HG03575 (cell line): ENCODE measurements around the gene PLXNA2.
A peak's percentile ranks its signal among the peaks of the same experiment; 100 is the strongest.

Experiments used
- ATAC-seq: cut with Tn5 transposase; IDR thresholded peaks from one replicate; pipeline ENCODE4 v1.9.1; 2021; ENCODE audit not compliant: unreplicated experiment, insufficient number of reproducible peaks, low FRiP score; ENCODE audit errors: extremely low read depth

The PLXNA2 gene

DNA sequence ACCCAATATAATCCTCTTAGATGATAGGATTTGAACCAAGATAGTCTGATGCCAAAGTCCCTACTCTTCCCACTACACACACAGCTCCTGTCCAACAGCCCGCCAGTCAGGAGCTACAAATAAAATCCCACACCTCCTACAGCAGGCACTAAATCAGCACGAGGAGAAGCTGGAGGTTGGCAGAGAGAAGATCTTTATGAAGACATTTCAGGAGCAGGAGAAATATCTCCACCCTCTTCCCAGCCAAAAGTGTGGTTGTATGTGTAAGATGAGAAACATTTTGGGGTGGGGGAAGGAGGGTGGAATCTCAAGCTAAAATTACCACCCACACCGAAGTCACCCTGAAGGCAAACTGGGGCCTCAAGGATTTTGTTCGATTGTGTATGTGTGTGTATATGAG lies 54.5 kb downstream of the PLXNA2 start:
- no peak for ATAC-seq

DNA sequence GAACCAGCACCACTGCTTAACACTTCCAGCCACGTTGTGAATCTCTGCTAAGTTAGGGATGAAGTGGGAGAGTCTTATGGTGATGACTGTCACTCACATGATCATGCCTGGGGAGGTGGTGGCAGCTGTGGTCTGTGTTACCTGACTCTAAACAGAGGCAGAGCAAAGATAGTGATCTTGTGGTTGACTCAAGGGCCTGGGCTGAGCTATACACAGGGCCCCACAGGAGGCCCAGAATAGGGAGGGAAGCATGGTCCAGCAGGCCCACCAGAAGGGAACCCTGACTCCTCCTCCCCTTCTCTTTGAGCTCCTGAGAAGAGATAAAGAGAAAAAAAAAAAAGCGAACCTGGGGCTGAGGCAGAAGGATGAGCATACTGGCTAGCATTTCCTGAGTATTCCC lies 55.0 kb downstream of the PLXNA2 start:
- ATAC-seq, result peak; percentile 62

DNA sequence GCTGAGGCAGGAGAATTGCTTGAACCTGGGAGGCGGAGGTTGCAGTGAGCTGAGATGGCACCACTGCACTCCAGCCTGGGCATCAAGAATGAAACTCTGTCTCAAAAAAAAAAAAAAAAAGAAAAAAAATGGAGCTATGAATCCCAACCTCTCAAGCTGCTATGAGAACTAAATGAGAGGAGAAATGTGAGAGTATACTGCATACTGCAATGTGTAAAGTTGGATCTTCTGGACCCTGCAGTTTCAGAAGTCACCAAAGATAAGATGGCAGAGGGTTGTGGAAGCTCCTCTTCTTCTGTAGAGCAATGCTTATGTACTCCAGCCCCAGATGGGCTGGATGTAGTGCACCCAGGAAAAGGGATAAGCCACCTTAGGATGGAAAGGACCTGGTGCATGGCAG lies 55.6 kb downstream of the PLXNA2 start:
- ATAC-seq, result no peak

DNA sequence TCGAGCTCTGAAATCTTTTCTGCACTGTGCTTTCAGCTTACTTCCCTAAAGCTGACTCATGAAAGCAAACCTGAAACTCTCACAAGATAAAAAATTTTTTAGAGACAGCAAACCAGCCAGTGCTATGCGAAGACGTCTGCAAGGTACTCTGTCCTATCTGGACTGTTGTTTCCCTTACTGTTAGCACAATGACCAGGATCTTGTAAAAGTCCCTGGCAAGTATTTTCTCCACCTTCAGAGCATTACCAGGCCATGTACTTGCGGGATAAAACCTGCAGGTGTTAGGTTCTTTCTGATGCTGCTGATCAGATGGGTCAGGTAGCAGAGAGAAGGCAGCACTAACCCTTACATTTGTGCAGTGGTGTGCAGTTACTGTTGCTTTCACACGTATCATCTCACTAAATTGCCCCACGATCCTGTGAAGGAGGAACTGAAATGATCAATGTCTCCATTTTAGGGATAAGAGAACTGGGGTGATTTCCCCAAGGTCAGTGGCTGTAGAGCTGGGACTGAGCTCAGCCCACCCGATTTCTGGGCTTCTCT lies 56.6 kb downstream of the PLXNA2 start:
- peak; percentile 49 for ATAC-seq

DNA sequence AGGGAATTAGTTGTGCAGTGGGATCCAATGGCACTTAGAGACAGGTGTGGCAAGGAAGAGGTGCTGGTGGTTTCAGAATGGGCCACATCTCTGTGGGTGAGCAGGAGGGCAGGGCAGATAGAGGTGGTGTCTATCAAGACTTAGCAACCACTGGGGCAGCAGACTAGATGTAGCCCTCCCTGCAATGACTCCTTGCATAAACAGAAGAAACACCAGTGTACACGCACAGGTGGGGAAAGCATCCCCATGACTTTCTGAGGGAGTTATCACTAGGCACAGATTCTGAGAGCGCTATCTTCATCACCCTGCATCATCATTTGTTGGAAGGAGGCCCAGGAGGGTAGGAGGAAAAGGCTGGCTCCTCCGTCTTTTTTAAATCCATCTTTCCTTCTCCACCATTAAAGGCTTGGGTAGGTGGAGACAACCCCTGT lies 58.4 kb downstream of the PLXNA2 start:
- no peak for ATAC-seq

DNA sequence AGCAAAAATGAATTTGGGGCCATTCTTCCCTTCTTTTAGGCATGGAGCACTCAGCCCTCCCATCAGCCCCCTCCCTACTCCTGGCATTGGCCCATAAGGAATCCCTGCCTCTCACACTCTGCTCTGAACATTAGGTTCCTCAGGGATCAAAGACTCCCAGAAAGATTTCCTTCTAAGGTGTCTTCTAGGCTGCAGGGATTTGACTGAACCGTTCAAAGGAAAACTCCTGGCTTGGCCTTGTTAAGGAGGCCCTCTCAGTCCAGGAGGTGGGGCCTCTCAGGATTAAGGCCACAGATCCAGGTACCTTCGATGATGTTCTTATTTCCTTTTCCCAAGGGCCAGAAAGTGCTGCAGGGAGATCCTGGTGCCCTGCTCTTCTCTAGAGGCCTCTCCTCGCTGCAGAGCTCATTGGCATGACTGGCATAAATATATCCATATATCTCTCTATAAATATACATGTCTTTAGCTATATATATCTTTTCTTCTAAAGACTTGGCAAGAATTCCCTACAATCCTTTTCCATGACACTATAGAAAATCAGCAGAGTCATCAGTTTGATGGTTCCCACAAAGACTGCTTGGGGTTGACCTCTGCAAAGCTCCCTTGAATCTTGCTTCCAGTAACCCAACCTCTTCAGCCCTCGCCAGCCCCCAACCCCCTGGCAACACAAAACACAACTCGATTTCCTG lies 59.1 kb downstream of the PLXNA2 start:
- ATAC-seq, result no peak

DNA sequence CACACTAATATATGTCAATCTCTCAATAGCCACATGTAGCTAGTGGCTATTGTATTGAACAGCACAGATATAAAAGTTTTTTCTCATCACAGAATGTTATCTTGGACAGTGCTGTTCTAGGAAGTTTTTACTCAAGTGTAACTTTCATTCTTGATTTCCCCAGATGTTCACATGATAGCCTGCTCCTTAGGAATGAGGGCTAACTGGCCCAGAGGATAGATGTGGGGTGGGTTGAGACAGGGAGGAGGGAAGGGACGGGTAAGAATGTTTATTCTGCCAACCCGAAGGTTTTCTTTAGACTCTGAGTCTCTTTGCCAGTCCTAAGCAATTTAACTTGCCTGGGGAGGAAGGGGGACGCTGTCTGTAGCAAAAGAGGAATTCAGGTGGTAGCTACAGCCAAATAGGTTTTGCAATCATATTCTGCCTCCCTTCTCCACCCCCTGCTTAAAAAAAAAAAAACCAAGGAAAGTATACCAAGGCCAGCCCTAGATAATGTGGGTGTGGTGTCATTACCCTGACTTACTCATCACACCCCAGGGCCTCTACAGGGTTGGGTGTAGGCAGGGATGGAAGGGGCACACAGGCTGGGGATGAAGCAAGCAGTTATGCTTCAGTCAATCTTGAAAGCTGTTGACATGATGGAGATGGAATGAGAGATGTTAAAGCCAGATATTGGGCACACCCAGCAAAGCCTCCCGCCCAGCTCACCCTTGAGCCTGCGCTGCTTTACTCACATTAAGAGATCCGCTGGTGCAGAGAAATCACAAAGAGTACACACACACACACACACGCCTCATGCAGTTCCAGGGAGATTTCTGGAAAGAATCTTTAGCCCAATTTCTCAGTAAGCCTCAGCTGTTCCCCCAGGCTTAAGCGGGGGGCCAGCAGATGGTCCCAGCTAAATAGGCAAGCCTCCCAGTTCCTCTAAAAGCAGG lies 59.9 kb downstream of the PLXNA2 start:
- no peak for ATAC-seq

DNA sequence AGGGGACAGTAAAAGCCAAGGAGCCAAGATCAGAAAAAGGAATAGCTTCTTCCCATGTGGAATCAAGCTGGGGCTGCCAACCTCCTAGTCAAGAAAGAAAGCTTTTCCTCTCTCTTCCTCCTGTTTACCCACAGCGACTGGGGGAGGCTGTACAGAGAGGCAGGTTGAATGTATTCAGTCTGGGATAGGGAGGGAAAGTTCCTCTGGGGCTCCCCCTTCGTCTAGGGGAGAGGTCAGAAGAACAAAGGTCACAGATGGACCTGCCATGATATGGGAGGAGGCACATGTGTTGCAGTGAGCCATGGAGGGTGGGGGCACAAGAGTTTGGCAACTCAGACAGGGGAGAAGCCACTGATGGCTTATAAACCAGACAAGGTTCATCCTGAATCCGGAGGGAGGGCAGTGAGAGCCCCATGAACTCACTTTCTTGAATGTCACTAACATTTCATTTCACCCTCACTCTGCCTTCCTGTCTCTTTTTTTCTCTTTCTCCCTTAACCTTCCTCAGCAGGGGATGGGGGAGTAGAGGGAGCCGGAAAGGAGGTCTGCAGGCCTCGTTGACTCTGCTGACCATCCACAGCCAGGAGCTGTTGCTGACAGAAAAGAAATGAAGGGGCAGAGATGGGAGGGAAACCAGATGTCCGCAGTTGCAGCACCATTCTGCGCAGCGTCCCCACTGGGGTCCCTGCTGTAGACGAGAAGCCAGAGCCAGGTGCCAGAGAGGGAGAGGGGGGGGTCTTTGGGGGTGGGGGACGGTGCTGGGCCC lies 61.1 kb downstream of the PLXNA2 start:
- ATAC-seq, result no peak

DNA sequence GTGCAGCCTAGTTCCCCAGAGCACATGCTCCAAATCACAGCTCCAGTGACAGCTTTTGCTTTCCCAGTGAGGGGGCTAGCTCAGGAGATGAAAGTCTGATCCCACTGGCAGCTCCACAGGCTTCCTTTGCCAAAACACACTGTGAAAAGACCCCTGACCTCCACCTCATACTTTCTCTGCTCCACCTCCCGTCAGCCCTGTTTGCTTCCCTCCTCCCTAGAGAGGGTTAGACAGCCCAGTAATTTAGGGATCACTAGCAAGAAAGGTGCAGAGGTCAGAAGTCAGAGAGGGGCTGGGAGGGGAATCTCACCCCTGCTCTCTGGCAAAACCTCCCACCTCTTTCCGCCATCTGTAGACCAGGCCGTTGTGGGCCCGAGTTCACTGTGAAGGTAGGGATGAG lies 62.8 kb downstream of the PLXNA2 start:
- ATAC-seq, result no peak

DNA sequence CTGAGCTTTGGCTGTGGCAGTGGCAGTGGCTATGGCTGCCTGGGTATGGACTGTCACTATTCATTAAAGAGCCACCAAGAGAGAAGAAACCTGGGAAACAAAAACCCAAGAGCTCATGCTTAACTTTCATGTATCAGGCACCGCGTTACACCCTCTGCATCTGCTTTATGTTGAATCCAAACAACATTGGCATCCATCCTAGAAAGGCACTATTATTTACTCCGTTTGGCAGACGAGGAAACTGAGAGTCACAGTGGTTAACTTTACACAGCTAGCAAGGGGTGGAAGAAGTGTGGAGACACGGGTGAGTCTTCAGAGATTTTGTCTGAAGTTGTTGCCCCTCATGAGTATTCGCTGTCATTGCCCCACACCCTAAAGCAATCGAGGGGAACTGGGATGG lies 63.8 kb downstream of the PLXNA2 start:
- ATAC-seq, result no peak

DNA sequence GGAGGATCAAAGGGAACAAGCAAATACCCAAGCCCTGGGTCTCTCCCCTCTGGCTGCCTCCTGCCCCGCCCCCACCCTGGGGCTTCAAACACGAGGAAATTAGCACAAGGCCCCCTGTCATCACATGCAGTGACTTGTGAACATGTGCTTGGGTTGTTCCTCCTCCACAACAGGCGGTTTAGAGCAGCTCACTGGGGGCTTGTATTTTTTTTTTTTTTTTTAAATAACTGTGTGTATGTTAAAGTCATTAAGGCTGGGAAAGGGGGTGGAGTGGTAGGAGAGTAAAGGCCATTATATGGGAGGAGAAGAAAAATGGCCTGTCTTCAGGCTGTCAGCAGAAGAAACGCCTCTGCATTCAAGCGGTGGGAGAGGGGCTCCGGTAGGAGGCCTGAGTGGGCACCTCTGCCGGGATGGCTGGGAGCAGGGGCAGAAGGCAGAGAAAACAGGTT lies 64.2 kb downstream of the PLXNA2 start:
- ATAC-seq, result no peak

DNA sequence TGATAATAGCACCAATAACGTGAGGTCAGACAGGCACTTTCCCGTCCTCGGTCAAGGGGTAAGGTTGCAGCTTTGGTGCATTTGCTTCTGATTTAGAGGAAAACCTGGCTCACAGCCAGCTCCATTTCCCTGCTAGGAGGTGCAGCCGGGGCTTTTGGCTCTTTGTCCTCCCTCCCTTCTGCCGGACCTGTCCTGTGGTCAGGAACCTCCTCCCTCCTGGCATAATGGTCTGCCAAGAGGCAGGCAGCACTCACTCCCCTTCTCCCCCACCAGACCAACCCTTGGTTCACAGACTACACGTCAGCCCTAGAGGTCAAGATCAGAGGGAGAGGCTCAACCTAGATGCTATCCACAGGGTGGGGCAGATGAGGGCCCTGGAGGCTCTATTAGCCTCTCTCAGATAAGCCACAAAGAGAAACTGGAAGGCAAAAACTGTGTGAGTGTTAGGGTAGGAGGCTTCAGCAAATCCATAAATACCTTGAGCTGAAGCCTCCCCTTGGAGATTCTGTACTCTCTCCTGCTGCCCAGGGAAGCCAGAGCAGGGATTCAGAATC lies 64.8 kb downstream of the PLXNA2 start:
- ATAC-seq, result no peak

DNA sequence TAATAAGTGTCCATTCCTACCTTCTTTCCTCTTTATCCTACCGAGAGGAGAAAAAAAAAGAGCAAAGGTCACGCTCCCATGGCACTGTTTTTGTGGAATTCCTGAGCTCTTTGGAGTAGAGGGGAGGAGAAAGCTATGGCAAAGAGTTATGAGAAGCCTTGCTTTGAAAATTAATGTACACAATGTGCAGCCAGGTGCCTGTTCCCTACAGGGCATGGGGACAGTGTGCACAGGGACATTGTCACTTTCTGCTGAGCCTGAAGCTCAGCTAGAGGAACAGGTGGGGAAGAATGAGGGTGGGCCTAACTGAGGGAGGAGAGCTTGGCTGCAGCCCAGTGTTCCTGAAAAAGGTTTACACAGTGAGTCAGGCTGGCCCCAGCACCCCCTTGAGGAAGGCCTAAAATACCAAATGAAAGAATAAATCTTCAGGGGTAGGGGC lies 66.1 kb downstream of the PLXNA2 start:
- no peak for ATAC-seq

DNA sequence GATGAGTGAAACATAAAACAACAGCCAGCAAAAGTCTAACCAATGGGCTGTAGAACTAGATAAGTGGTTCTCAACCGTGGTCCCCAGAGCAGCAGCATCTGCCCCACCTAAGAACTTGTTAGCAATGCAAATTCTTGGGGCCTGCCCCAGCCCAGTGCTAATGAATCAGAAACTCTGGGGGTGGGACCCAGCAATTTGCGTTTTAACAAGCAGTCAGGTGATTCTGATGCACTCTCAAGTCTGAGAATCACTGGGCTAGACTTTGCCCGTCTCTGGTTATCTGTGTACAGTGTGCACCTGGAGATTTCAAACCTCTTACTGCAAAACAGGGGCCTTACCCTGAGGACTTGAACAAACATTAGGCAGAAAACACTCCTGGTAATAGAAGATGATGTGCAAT lies 66.5 kb downstream of the PLXNA2 start:
- ATAC-seq, result peak; percentile 67

DNA sequence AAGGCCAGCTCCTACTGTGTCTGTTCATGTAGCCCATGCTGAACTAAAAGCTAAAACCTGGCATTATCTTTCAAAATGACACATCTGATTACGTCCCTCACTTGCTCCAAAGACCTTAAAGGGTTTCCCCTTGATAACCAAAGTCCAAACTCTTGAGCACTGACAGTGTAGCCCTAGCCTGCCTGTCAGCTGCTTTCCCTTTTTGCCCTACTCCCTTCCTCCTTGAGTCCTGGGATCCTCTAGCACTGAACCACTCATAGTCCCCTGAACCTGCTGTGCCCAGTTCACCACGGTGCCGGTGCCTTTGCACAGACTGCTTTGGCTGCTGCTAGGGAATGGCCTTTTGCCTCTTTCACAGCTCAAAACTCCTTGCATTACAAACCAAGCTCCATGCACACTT lies 67.5 kb downstream of the PLXNA2 start:
- ATAC-seq, result no peak

DNA sequence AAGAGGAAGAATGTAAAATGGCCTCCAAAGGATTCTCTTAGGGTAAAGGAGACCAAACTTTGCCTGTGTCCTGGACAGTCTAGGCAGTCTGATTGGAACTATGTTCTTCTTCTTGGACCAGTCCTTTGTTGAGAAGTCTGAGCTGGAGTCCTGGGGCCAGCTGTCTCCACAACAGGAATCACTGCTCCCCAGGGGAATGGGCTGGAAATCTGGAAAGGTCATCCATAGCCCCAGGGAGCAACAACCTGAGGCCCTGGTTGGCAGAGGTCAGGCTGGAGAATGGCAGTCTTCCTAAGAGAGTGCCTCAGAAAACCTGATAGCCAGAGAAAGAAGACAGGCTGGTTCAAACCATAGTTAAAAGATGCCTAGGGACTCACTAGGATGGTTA lies 68.7 kb downstream of the PLXNA2 start:
- ATAC-seq, result no peak

DNA sequence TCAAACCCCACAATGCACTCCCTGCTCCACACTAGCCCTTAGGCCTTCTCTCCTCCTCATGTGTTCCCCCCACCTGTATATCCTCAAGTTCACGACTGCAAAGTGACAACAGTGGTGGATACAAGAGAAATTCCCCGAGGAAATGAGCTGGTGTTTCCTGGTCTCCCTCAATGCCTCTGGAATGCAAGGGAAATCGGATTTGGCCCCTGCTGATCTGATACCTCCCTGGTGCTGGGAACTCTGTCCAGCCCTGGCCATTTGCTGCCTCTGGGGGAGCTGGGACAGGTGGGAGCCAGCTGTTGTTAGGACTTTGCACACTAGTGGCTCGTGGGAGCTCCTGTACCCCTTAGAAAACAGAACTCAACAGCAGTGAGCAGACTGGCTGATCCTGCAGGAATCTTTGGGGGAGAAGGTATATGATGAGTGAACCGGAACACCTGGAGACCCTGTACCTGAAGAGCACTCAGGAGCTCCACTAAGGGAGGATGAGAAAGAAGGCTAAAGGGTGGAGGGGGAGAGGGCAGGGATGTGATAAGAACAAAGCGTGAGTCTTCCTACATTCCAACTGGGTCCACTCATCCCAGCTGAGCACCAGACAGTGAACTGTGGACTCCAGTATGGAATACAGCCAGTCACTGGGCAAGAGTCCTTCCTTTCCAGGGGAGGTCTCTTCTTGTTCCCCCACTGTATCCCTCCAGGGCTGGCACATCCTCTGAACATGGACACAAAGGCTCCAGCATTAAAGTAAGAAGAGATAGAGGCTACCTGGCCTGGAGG lies 69.3 kb downstream of the PLXNA2 start:
- ATAC-seq, result no peak

DNA sequence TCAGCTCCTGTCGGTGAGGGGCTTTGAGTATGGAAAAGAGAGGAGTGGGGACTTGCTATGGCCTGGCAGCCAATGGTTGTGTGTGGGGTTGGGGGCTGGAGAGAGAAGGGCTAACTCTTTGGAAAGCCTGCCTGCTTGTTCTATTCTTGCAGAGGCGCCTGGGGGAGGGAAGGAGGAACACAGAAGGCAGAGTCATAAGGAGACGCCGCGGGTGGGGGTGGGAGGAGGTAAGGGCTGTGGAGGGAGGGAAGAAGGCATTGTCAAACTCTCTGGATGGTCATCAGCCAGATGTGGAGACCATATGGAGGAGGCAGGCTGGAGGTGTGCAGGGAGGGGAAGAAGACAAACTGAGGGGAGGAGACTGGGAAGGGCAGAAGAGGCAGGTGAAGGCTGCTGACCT lies 70.0 kb downstream of the PLXNA2 start:
- ATAC-seq, result no peak
